MM.1S (cell line): ENCODE data around the gene XPO1.
"Not testable (repeated sequence)": the region's sequence is repeated elsewhere in the genome, so short reads cannot be mapped to it uniquely, and the experiment has no call there.

Experiments
- DNase-seq: peaks from one replicate; pipeline ENCODE4 v3.0.0-alpha.2; 2015
- H2AFZ ChIP-seq: fragments of 300-600 bp; sonication (generic); 2 replicates; pipeline ENCODE4 v1.6.0; 2016; ENCODE audit warnings: antibody characterized with exemption, low read length
- H3F3A ChIP-seq: fragments of 300-600 bp; sonication (generic); 2 replicates; pipeline ENCODE4 v1.6.1; 2016; ENCODE audit warnings: mild to moderate bottlenecking, antibody characterized with exemption, low read length, moderate library complexity, mixed read lengths; ENCODE audit not compliant: insufficient read depth
- H3K27ac ChIP-seq: fragments of 300-600 bp; sonication (generic); 2 replicates; pipeline ENCODE4 v1.5.1; 2016; ENCODE audit warnings: mild to moderate bottlenecking, low read length
- H3K27me3 ChIP-seq: fragments of 300-600 bp; sonication (generic); replicated peaks from 2 replicates; pipeline ENCODE4 v1.6.0; 2016; ENCODE audit warnings: low read length; ENCODE audit not compliant: insufficient read depth
- H3K36me3 ChIP-seq: fragments of 300-600 bp; sonication (generic); replicated peaks from 2 replicates; pipeline ENCODE4 v1.6.1; 2016; ENCODE audit warnings: mild to moderate bottlenecking, low read length, mixed read lengths; ENCODE audit not compliant: insufficient read depth
- H3K4me1 ChIP-seq: fragments of 300-600 bp; sonication (generic); 2 replicates; pipeline ENCODE4 v1.6.1; 2016; ENCODE audit warnings: low read length, mixed read lengths
- H3K4me2 ChIP-seq: fragments of 300-600 bp; sonication (generic); 2 replicates; pipeline ENCODE4 v1.6.0; 2016; ENCODE audit warnings: low read depth, low read length
- H3K4me3 ChIP-seq: fragments of 300-600 bp; sonication (generic); 2 replicates; pipeline ENCODE4 v1.5.1; 2016; ENCODE audit warnings: low read length, mixed read lengths
- H3K79me2 ChIP-seq: fragments of 300-600 bp; sonication (generic); 2 replicates; pipeline ENCODE4 v1.6.1; 2016; ENCODE audit warnings: mixed run types, low read length, mixed read lengths
- H3K9ac ChIP-seq: fragments of 300-600 bp; sonication (generic); 2 replicates; pipeline ENCODE4 v1.6.1; 2016; ENCODE audit warnings: low read length, mixed read lengths
- H3K9me2 ChIP-seq: fragments of 300-600 bp; sonication (generic); replicated peaks from 2 replicates; pipeline ENCODE4 v1.6.1; 2016; ENCODE audit warnings: mild to moderate bottlenecking, low read length, mixed read lengths; ENCODE audit not compliant: insufficient read depth
- H3K9me3 ChIP-seq: fragments of 300-600 bp; sonication (generic); replicated peaks from 2 replicates; pipeline ENCODE4 v1.6.1; 2016; ENCODE audit warnings: mild to moderate bottlenecking, low read length, mixed read lengths; ENCODE audit not compliant: insufficient read depth
- H4K20me1 ChIP-seq: fragments of 300-600 bp; sonication (generic); 2 replicates; pipeline ENCODE4 v1.6.1; 2016; ENCODE audit warnings: mild to moderate bottlenecking, low read length, moderate library complexity, mixed read lengths; ENCODE audit not compliant: insufficient read depth
- CTCF ChIP-seq: fragments of 300-600 bp; sonication (generic); IDR thresholded peaks from 2 replicates; pipeline ENCODE4 v1.5.1; 2016; ENCODE audit warnings: antibody characterized with exemption, low read length, mixed read lengths
- EZH2 ChIP-seq: fragments of 300-600 bp; sonication (generic); optimal IDR thresholded peaks from 2 replicates; pipeline ENCODE3; 2017; ENCODE audit warnings: low read depth, mild to moderate bottlenecking, antibody characterized with exemption, low read length, mixed read lengths
- EZH2phosphoT487 ChIP-seq: fragments of 300-600 bp; sonication (generic); IDR thresholded peaks from 2 replicates; pipeline ENCODE4 v1.6.1; 2018; ENCODE audit warnings: antibody characterized with exemption, low read length

Gene XPO1

GRCh38 chr2:61485281-61485680 is 52.9 kb downstream of the XPO1 start:
- H3F3A ChIP-seq: peaks cover 6% of the 10 kb centered on the region
- H3K27me3 ChIP-seq: no peaks in the 10 kb centered on the region
- H3K9me3 ChIP-seq: no peaks in the 10 kb centered on the region
- no peak overlapping the region for H3K4me3 ChIP-seq
- H3K79me2 ChIP-seq: peaks cover 42% of the 10 kb centered on the region
- peaks cover 29% of the 10 kb centered on the region for H3K36me3 ChIP-seq
- H3K4me2 ChIP-seq: no peak overlapping the region
- H2AFZ ChIP-seq: no peak overlapping the region
- H3K9me2 ChIP-seq: no peaks in the 10 kb centered on the region
- H4K20me1 ChIP-seq: no peaks in the 10 kb centered on the region
- no peak overlapping the region for H3K9ac ChIP-seq
- no peak for DNase-seq
- no peaks in the 10 kb centered on the region for H3K4me1 ChIP-seq
- no peak overlapping the region for H3K27ac ChIP-seq
- TF ChIP-seq EZH2 (no peak), CTCF (no peak), EZH2phosphoT487 (no peak)

GRCh38 chr2:61478086-61478485 is 60.1 kb downstream of the XPO1 start:
- DNase-seq: no peak

GRCh38 chr2:61476929-61477589 is 61.1 kb downstream of the XPO1 start:
- H3K27ac ChIP-seq: not testable (repeated sequence)
- H3F3A ChIP-seq: peaks cover 15% of the 10 kb centered on the region

More at GRCh38 chr2:61478086-61478485, 60.1 kb downstream of the XPO1 start:
- H3K36me3 ChIP-seq: peaks cover 7% of the 10 kb centered on the region
- no peaks in the 10 kb centered on the region for H3K4me1 ChIP-seq
- H3K27ac ChIP-seq: no peak overlapping the region
- TF ChIP-seq EZH2phosphoT487 (no peak), EZH2 (no peak), CTCF (no peak)
- no peak overlapping the region for H3K4me2 ChIP-seq
- H2AFZ ChIP-seq: no peak overlapping the region
- no peaks in the 10 kb centered on the region for H3K27me3 ChIP-seq
- peaks cover 12% of the 10 kb centered on the region for H3F3A ChIP-seq
- H3K4me3 ChIP-seq: no peak overlapping the region
- H3K79me2 ChIP-seq: peaks cover 7% of the 10 kb centered on the region; the same call in 1 of the 2 replicates
- H3K9ac ChIP-seq: no peak overlapping the region
- H3K9me3 ChIP-seq: no peaks in the 10 kb centered on the region
- H3K9me2 ChIP-seq: no peaks in the 10 kb centered on the region
- H4K20me1 ChIP-seq: no peaks in the 10 kb centered on the region

More at GRCh38 chr2:61476929-61477589, 61.1 kb downstream of the XPO1 start:
- not testable (repeated sequence) for H3K9ac ChIP-seq, H3K36me3 ChIP-seq, H3K9me3 ChIP-seq, H3K4me1 ChIP-seq, H3K4me3 ChIP-seq, DNase-seq, H2AFZ ChIP-seq, H3K27me3 ChIP-seq, H3K4me2 ChIP-seq, H4K20me1 ChIP-seq, H3K9me2 ChIP-seq
- H3K79me2 ChIP-seq: peaks cover 11% of the 10 kb centered on the region
